ENCODE data around the gene PGAP6.
"Not testable (repeated sequence)": the region's sequence is repeated elsewhere in the genome, so short reads cannot be mapped to it uniquely, and the experiment has no call there.

The PGAP6 gene

GRCh38 chr16:400061-400591, 18.3 kb upstream of the PGAP6 start:
- DNase-seq: no peak

GRCh38 chr16:399340-400019, 17.7 kb upstream of the PGAP6 start:
- no peak for DNase-seq

DNA sequence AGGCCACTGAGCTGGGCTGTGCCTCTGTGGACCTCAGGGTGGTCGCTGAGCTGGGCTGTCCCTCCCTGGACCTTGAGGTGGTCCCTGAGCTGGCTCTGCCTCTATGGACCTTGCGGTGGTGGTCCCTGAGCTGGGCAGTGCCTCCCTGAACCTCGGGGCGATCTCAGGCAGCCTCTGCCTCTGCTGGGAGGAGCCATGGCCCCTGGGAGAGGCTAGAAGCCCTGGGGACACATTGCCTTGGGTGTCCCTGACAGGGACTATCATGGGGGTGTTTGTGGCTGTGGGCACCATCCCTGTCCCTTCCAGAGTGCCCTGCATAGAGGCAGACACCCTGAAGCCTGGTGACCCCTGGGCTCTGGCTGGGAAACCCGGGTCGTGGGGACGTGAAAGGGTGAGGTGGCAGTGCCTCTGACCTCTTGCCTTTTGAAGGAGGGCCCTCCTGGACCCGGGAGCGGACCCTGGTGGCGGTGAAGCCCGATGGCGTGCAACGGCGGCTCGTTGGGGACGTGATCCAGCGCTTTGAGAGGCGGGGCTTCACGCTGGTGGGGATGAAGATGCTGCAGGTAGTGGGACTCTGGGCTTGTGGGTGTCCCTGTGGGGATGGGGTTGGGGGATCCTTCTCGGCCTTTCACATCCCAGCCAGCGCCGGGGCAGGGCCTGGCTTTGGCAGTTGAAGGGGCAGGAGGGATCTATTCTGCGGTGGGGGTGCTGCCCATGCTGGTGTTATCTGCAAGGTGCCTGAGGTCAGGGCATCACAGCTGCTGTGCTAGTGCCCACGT, 17.0 kb upstream of the PGAP6 start:
- no peak for DNase-seq

DNA sequence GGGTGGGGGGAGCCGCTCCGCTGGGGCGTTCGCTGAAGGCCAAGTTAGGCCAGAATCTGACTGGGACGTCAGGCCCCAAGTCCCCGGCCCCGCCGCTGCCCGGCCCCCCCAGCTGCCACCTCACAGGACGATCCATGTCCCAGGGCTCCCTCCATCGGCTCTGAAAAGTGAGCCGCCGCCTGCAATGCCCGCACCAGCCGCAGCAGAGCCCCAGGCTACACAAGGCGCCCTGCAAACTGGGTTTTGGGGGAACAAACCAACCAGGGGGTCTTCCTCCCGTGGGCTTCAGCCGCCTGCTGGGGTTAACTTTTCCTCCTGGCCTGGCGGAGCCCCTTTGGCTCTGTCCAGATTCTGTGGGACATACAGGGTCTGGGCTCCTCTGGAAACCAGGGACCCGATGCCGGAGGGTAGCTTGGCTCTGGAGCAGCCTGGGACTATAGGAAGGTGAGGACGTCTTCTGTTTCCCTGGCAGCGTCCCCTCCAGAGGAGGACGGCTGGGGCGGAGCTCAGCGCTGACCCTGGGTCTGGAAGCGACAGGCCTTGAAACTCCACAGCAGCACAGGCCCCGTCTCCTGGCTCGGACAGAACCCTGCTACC, 16.1 kb upstream of the PGAP6 start:
- DNase-seq: no peak

DNA sequence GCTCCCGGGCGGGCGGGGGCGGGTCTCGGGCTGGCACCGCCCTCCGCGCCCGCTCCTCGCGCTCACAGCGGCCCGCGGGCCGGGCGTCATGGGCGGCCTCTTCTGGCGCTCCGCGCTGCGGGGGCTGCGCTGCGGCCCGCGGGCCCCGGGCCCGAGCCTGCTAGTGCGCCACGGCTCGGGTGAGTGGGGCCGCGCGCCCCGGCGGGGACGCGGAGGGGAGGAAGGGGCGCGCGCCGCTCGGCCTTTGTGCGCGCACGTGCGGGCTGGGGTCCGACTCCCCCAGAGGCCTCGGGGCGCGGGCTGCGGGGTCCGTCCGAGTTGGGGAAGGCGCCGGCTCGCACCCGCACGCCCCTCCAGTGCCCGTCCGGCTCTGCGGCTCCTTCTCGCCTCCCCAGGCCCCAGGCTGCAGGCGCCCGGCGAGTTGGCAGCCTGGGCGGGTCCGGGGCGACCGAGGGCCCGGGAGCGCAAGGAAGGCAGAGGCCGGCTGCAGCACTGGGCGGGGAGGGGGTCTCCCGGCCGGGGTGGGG, 15.4 kb upstream of the PGAP6 start, which contains the start of gene NME4:
Gene NME4 (plus strand): TSS at position 65 of the 527 bp plus-strand sequence. CDS start 24 bp downstream, at position 89.
- DNase-seq: no peak

- DNase-seq: no peak
These were observed 14.8 kb upstream of the PGAP6 start for GRCh38 chr16:396605-397004.

DNA sequence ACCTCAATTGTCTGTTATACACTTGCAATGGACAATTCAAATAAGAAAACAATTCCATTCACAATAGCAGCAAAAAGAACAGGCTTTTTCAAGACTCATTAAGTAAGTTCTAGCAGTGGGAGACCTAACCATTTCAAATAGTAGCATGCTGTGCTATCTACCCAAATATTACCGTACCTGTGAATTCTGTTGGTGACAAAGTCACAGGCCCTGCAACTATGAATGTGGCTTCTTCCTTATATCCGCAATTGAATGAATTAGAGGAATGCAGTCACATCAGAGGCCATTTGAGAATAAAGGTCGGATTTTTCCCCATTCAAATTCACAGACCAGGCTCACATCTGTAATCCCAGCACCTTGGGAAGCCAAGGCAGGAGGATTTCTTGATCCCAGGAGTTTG, 14.4 kb upstream of the PGAP6 start:
- DNase-seq: no peak

DNA sequence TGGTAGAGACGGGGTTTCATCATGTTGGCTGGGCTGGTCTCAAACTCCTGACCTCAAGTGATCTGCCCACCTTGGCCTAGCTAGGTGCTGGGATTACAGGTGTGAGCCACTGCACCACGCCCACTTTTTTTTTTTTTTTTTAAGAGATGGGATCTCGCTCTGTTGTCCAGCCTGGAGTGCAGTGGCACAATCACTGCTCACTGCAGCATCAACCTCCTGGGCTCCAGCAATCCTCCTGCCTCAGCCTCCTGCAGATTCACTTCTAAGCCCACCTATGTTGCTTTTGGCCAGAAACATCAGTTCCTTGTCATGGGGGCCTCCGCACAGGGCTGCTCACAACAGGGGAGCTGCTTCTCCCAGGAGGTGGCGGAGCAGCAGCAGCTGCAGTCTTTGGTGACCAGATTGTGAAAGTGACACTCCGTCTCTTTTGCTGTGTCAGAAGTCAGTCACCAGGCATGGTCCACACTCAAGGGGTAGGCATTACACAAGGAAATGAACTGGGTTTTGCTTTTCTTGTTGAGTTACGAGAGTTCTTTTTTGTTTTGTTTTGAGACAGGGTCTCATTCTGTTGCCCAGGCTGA, 10.8 kb upstream of the PGAP6 start:
- no peak for DNase-seq

DNA sequence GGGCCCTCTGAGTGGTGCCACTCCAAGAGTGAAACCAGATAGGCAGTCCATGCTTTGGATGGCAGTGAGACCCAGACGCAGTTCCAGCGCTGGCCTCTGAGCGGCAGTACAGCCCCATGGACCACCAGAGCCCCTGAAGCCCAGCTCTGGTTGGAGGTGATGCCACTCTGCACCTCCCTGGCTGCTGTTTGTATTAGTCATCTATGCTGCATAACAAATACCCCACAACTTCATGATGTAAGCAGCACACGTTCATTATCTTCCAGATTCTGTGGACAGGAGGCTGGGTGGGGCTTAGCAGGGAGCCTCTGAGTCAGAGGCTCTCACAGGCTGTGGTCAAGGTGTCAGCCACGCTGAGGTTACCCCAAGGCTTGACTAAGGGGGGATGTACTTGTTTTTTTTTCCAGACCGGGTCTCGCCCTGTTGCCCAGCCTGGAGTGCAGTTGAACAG, 10.1 kb upstream of the PGAP6 start:
- peak; percentile 23 for DNase-seq

GRCh38 chr16:389352-389751, 7.6 kb upstream of the PGAP6 start:
- DNase-seq: no peak

DNA sequence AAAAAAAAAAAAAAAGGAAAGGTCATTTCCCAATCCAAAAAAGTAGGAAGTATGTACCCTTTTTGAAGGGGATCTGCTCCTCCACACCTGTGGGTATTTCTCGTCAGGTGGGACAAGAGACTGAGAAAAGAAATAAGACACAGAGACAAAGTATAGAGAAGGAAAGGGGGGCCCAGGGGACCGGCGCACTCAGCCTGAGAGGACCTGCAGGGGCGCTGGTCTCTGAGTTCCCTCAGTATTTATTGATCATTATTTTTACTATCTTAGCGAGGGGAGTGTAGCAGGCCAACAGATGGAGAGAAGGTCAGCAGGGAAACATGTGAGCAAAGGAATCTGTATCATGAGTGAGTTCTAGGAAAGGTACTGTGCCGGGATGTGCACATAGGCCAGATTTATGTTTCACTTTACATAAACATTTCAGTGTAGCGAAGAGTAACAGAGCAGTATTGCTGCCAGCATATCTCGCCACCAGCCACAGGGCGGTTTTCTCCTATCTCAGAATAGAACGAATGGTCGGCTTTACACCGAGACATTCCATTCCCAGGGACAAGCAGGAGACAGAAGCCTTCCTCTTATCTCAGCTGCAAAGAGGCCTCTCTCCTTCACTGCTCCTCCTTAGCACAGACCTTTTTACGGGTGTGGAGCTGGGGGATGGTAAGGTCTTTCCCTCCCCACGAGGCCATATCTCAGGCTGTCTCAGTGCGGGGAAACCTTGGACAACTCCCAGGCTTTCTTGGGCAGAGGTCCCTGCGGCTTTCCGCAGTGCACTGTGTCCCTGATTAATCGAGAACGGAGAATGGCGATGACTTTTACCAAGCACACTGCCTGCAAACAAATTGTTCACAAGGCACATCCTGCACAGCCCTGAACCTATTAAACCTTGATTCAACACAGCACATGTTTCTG, 6.2 kb upstream of the PGAP6 start:
- DNase-seq: not testable (repeated sequence)

- no peak for DNase-seq
These were observed 4.9 kb upstream of the PGAP6 start for GRCh38 chr16:386641-387156.

DNA sequence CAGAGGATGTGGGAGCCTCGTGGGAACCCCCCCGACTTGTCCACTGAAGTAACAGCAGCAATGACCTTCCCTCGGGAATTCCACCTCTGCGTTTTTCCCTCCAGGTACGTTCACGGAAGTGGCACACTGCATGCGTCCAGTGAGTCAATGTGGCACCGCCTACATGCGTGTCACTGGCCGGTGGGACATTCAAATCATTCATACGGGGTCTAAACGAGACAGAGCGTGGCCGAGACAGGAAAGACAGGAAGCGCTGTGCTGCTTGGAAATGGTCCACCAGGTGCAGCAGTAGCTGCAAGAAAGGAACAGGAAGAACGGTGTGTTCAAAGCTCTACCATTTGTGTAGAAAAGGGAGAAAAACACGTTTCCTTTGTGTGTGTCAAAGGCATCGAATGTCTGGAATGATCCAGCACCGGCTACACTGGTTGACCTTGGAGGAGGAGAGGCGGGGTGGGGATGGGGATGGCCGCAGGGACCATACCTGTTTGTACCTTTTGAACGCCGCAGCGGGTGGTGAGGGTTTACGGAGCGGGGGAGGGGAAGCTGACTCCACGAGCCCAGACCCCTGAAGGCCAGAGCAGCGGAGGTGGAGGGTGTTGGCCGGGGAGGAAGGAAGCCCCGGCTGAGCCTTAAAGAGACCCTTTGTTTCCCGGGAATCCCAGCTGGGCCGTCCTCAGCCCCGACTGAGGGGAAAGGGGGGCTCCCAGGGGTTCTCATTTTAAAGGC, 1.7 kb upstream of the PGAP6 start:
- DNase-seq: no peak

GRCh38 chr16:381012-381788, 578 bp downstream of the PGAP6 start:
- no peak for DNase-seq

DNA sequence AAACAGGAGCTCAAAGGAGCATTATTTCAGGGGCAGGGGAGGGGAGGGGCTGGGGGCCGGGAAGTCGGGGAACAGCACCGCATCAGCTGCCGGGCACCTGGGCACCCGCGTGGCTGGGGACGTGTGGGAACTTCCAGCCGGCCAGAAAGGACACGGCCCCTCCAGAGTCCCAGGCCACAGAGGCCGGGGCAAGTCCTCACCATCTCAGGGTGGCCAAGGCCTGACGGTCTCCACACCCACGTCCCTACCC, 1.1 kb downstream of the PGAP6 start:
- DNase-seq: no peak

- no peak for DNase-seq
These were observed 1.6 kb downstream of the PGAP6 start for GRCh38 chr16:379961-380761.

- peak; percentile 76 for DNase-seq
These were observed 2.4 kb downstream of the PGAP6 start for GRCh38 chr16:379183-379960.

GRCh38 chr16:378821-379182, 3.0 kb downstream of the PGAP6 start:
- DNase-seq: no peak

Measured in NCI-H2081 treated with DMSO at 0.1 percent for 48 hours (cell line).